CD4-positive, alpha-beta T cell (primary cell): ENCODE results near the gene SSTR1. TPM values are rescaled to one million over a fixed set of nuclear protein-coding genes. Genes with fewer than 3 reads are reported as not detected.

ENCODE experiments used
- ATAC-seq: fragments of 200-7000 bp; cut with Tn5 transposase; one replicate; pipeline ENCODE4 v1.10.0; 2022; ENCODE audit warnings: mild to moderate bottlenecking; ENCODE audit not compliant: poor library complexity
- CTCF ChIA-PET: fragments of 350-600 bp; sonication (Branson Sonifier 250); formaldehyde crosslinking; loops from one replicate; lab custom pipeline; 2021; ENCODE audit warnings: antibody characterized with exemption, inconsistent platforms; lab: Charles Lee
- POLR2A ChIA-PET: fragments of 350-600 bp; sonication (Branson Sonifier 250); formaldehyde crosslinking; loops from one replicate; lab custom pipeline; 2021; ENCODE audit warnings: antibody characterized with exemption, inconsistent platforms; lab: Charles Lee
- DNase-seq, 14 experiments: peaks; one replicate each; pipeline ENCODE4 v3.0.0-alpha.2; 2013 to 2020; ENCODE audit warnings: mixed read lengths in 2 of 14
- H3K27ac ChIP-seq, 2 donors: one replicate each; pipeline versions ENCODE4 v1.5.1 to v1.7.0; 2013; ENCODE audit warnings: low read length in 2 of 2, low read depth in 1 of 2, mild to moderate bottlenecking in 1 of 2
- H3K27me3 ChIP-seq, 2 experiments: 1 replicate in 1 of 2; 2 replicates in 1 of 2; pipeline versions ENCODE4 v1.6.1 to v1.7.0; 2013; ENCODE audit warnings: low read length in 2 of 2, control low read depth in 1 of 2, mild to moderate bottlenecking in 1 of 2, moderate library complexity in 1 of 2; ENCODE audit not compliant: insufficient read depth in 2 of 2, control insufficient read depth in 1 of 2
- H3K36me3 ChIP-seq: one replicate; pipeline ENCODE4 v1.6.1; 2013; ENCODE audit warnings: low read length, control low read depth; ENCODE audit not compliant: insufficient read depth
- H3K4me1 ChIP-seq: one replicate; pipeline ENCODE4 v1.6.1; 2013; ENCODE audit warnings: low read length, control low read depth; ENCODE audit not compliant: insufficient read depth
- H3K4me3 ChIP-seq: one replicate; pipeline ENCODE4 v1.5.1; 2013; ENCODE audit warnings: mild to moderate bottlenecking, low read length, moderate library complexity
- H3K9me3 ChIP-seq, 2 experiments: 1 replicate in 1 of 2; 2 replicates in 1 of 2; pipeline versions ENCODE4 v1.6.1 to v1.7.0; 2013; ENCODE audit warnings: low read length in 2 of 2, mild to moderate bottlenecking in 2 of 2, control low read depth in 1 of 2, moderate library complexity in 1 of 2; ENCODE audit not compliant: control insufficient read depth in 1 of 2, insufficient read depth in 1 of 2
- H3K27ac Mint-ChIP-seq: one replicate; pipeline ENCODE4 v1.8.0; 2020; ENCODE audit warnings: mixed read lengths
- H3K27me3 Mint-ChIP-seq: one replicate; pipeline ENCODE4 v1.8.0; 2021; ENCODE audit warnings: mixed read lengths
- H3K36me3 Mint-ChIP-seq: one replicate; pipeline ENCODE4 v1.8.0; 2021; ENCODE audit warnings: low read depth, mixed read lengths
- H3K4me1 Mint-ChIP-seq: one replicate; pipeline ENCODE4 v1.8.0; 2021; ENCODE audit warnings: low read depth, mixed read lengths
- H3K4me3 Mint-ChIP-seq: one replicate; pipeline ENCODE4 v1.8.0; 2020; ENCODE audit warnings: mild to moderate bottlenecking, mixed read lengths
- H3K9me3 Mint-ChIP-seq: one replicate; pipeline ENCODE4 v1.8.0; 2020; ENCODE audit warnings: mixed read lengths
- CTCF ChIP-seq: fragments of 200-600 bp; IDR thresholded peaks from one replicate; pipeline ENCODE4 v1.8.0; 2022; ENCODE audit warnings: antibody characterized with exemption, mild to moderate bottlenecking
- intact Hi-C, 2 experiments: fragments of 100-400 bp; cut with DNase I in 1 of 2; cut with micrococcal nuclease in 1 of 2; formaldehyde crosslinking; loops; one replicate each; pipeline versions ENCODE4 v1.15.1 to v1.9.0; 2023 to 2025; cut with DNase I, micrococcal nuclease
- total RNA-seq, 174 experiments: library from RNA in 2 of 174; stranded (reverse) in 2 of 174; gene quantifications; one replicate each; pipeline ENCODE4 v1.2.3 and lab custom pipeline; 2021 to 2026

The SSTR1 gene
- total RNA-seq, 2 experiments from 2014 or later = not detected

- no peak for DNase-seq
- peaks cover 27 to 30% of the 10 kb centered on the region in 2 experiments for H3K27me3 ChIP-seq
- H3K4me3 ChIP-seq = no peak overlapping the region
- H3K27me3 Mint-ChIP-seq = peaks cover 41% of the 10 kb centered on the region
- no peaks in the 10 kb centered on the region for H3K36me3 Mint-ChIP-seq
- no peak overlapping the region for H3K4me3 Mint-ChIP-seq
- H3K4me1 ChIP-seq = peaks cover 19% of the 10 kb centered on the region
- ATAC-seq = no peak
- no peak overlapping the region for H3K27ac Mint-ChIP-seq
- peaks cover 6% of the 10 kb centered on the region for H3K9me3 Mint-ChIP-seq
- CTCF ChIA-PET = no interaction called here
- H3K9me3 ChIP-seq = peaks cover 7 to 11% of the 10 kb centered on the region in 2 experiments
- TF ChIP-seq CTCF = no peak
- no peaks in the 10 kb centered on the region for H3K36me3 ChIP-seq
- POLR2A ChIA-PET = no interaction called here
- H3K27ac ChIP-seq = no peak overlapping the region
- H3K4me1 Mint-ChIP-seq = peaks cover 7% of the 10 kb centered on the region
- intact Hi-C loops = no loop called here
These were observed 49.8 kb downstream of the SSTR1 start for GRCh38 chr14:38257507-38257906.

- Mint-ChIP-seq H3K36me3 (no peaks in the 10 kb centered on the region), H3K27me3 (peaks cover 15% of the 10 kb centered on the region), H3K4me1 (peaks cover under 1% of the 10 kb centered on the region), H3K4me3 (no peak overlapping the region), H3K27ac (no peak overlapping the region), H3K9me3 (peaks cover 6% of the 10 kb centered on the region)
- CTCF ChIA-PET = no interaction called here
- TF ChIP-seq CTCF = no peak
- H3K4me1 ChIP-seq = no peaks in the 10 kb centered on the region
- DNase-seq (no peak), ATAC-seq (no peak)
- peaks cover 0 to 7% of the 10 kb centered on the region in 2 experiments for H3K9me3 ChIP-seq
- H3K4me3 ChIP-seq = no peak overlapping the region
- intact Hi-C loops = no loop called here
- POLR2A ChIA-PET = no interaction called here
- peaks cover 7% of the 10 kb centered on the region in 2 experiments for H3K27me3 ChIP-seq
- no peaks in the 10 kb centered on the region for H3K36me3 ChIP-seq
- H3K27ac ChIP-seq = no peak overlapping the region
These were observed 53.9 kb downstream of the SSTR1 start for GRCh38 chr14:38261620-38262019.

Other genes starting within 250 kb of the SSTR1 start
- not detected for gene CLEC14A, start 48.2 kb downstream of the SSTR1 start, total RNA-seq